ENCODE measurements around the gene FAM53A.

FAM53A gene

DNA sequence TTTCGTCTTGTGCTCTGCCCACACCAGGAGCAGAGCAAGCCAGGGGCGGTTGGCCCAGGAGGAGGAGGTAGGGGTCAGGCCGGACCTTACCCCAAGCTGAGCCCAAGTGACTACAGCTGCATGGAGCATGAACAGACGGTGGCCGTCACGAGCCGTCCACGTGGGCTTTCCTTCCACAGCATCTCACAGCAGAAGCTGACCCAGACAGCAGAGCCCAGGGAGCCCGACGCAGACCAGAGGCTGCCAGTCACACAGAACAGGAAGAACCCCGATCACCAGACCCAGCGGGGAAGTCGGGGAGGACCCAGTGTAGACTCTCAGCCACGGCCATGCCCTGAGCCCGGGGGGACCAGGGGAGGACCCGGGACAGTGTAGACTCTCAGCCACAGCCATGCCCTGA is 58.0 kb downstream of the FAM53A start:
- DNase-seq (ENCODE audit: insufficient read length, low spot score): no peak
- no peak for FAIRE-seq

DNA sequence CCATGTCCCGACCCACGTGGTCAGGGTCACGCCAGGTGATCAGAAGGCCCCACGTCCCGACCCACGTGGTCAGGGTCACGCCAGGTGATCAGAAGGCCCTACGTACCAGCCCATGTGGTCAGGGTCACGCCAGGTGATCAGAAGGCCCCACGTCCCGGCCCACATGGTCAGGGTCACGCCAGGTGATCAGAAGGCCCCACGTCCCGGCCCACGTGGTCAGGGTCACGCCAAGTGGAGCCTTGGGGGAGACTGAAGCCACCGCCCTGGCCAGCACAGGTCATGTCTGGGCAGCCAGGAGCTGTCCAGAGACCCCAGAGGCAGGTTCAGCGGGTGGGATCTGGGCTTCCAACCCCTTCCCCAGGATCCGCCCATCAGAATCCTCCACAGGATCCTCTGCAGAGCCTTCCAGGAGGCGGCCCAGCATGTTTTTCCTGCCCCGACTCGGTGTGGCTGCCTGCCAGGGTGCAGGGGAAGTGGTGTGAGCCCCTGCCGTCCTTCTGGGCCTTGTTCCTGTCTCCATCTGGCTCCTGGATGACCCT is 58.4 kb downstream of the FAM53A start:
- FAIRE-seq (no peak), DNase-seq (ENCODE audit: insufficient read length, low spot score) (no peak)

DNA sequence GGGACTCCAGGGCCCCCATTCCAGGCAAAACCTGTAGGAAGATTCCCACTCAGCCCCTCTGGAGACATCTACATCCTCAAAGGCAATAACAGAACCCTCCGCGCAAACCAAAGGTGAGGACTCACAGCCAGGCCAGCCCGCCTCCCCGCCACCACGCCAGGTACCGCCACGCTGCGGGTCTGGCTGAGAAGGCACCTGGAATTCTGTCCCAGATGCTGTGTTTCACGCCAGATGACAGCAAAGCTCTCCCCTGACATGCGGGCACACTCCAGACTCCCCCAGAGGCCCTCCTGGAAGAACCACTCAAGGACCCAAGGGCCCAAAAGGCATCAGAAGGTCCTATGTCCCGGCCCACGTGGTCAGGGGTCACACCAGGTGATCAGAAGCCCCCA is 59.6 kb downstream of the FAM53A start:
- no peak for FAIRE-seq
- DNase-seq (ENCODE audit: insufficient read length, low spot score): no peak

DNA sequence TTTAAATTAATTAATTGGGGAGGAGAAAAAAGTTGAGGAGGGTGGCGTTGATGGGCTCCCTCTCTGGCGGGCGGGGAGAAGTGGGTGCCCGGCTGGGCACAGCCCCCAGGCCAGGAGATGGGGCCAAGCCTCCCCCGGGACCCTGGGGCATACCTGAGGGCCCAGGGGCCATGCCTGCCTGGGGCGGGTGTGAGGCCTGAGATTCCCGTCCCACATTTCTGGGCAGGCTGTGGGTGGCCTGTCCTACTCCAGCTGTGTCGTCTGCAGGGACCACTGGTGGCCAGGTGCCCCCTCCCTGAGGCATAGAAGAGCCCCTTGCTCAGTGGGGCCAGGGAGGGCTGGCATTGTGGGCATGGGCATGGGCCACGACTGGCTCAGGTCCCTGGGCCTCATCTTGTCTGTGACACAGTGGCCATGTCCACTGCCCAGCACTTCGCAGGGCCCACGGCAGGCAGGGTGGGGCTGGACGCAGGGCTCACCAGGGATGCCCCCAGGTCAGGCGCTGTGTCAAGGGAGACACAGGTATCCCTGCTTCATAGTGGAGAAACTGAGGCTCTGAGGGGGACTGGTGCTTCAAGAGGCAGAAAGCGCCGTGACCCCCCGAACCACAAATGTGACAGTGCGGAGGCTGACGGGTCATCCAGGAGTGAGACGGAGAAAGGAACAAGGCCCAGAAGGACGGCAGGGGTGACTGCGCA is 60.1 kb downstream of the FAM53A start:
- no peak for DNase-seq (ENCODE audit: insufficient read length, low spot score)
- no peak for FAIRE-seq

DNA sequence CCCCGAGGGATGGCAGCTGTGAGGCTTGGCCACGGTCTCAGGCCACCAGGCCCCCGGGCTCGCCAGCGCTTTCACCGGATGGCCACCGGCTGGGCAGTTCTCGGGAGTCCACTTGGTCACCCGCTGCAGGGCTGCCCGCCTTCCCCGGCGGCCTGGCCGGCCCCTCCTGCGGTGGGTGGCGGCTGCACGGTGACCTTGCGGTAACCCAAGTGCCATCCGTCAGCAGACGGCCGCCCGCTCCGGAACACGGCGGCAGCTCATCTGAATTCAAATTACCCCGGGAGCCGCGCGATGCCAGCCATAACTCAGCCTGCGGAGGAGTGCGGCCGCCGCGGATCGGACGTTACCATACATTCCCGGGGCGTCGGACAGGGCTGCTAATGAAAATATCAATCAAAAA is 60.7 kb downstream of the FAM53A start:
- FAIRE-seq (no peak), DNase-seq (ENCODE audit: insufficient read length, low spot score) (no peak)

DNA sequence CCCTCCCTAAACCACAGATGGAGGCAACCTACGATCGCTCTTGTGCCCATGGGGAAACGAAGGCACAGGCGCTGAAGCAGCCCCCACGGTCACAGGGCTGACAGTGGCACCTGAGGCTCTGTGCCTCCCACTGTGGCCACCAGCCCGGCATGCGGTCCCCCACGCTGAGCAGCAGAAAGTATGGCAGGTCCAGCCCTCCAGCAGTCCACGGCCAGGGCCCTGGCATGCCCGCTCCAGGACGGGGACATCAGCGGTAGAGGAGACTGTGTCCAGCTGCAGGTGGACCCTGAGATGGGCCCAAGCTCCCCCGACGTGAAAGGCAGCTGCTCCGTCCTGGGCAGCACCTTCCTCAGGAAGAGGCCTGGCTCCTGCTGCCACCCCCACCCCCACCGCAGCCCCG is 61.2 kb downstream of the FAM53A start:
- no peak for DNase-seq (ENCODE audit: insufficient read length, low spot score)
- FAIRE-seq: no peak

DNA sequence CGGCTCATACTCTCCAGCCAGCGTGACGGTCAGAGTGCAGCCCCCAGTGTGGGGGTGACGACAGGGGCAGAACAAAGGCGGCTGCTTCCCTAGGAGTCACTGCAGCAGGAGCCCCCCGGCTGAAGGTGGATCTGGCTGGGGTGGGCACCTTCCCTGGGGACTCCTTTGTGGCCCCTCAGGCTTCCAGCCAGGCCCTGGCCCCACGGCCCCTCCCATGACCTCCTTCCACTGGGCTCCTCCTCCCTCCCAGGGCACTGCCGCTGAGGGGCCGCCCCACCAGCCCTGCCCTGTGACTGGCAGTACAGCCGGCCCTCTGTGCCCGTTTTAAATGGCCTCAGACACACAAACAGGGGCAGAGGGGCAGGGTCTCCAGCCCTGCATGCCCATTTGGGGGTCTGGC is 61.9 kb downstream of the FAM53A start:
- FAIRE-seq: no peak

DNA sequence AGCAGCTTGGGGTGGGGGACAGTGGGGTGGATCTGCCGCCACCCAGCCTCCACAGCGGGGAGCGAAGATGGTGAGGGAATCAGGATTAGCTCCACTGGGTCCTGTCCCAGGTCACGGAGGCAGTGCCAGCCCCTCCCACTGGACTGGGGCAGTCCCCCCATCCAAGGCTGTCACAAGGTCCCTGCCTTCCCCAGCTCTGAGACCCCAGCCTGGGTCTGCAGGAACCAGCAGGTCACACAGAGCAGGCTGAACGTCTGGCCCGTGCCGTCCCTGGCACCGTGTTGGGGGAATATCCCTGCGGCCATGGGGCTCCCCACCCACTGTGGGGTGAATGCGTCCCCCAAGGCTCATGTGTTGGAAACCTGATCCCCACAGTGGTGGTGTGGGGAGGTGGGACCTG is 62.6 kb downstream of the FAM53A start:
- no peak for DNase-seq (ENCODE audit: insufficient read length, low spot score)

More for the DNA sequence above, 61.9 kb downstream of the FAM53A start:
- DNase-seq (ENCODE audit: insufficient read length, low spot score): no peak

DNA sequence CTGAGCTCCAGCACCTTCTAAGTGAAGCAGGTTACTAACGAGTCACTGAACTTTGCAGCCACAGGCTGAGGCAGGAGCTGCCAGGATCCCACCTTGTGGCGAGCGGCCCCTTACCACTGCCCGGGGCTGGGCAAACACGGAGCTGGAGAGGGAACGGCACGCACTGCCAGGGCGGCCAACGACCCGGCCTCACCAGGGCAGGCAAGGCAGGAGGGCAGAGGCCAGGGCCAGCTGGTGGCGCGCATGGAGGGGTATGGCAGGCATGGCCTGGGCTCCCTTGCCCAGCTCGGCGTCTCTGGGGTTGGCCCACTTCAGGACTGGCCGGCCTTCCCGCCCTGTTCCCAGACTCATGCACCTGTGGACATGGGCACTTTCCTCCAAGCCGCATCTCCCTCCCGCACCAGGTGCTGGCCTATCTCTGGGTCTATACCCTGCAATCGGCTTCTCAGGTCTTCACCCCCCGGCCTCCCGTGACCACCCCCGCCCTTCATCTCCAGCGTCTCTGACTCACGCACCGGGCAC is 64.9 kb downstream of the FAM53A start:
- no peak for DNase-seq (ENCODE audit: insufficient read length, low spot score)
- FAIRE-seq: no peak

More for the DNA sequence above, 62.6 kb downstream of the FAM53A start:
- FAIRE-seq: no peak

DNA sequence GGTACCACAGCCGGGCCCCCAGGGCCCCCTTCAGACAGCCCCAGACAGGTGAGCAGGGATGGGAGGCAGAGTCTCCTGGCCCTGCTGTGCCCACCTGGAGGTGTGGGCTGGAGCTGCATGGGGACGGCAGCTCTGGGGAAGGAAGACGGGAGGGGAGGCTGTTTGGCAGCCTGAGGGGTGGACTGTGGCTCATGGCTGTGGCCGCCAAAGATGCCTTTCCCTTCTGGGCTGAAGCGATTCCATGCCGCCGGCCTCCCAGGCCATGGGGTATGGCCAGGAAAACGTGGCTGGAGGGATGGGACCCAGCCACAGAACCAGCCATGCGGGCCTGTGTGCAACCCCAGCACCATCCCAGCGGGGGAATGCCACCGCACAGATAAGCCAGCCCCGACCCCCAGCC is 65.7 kb downstream of the FAM53A start:
- FAIRE-seq (no peak), DNase-seq (ENCODE audit: insufficient read length, low spot score) (no peak)

DNA sequence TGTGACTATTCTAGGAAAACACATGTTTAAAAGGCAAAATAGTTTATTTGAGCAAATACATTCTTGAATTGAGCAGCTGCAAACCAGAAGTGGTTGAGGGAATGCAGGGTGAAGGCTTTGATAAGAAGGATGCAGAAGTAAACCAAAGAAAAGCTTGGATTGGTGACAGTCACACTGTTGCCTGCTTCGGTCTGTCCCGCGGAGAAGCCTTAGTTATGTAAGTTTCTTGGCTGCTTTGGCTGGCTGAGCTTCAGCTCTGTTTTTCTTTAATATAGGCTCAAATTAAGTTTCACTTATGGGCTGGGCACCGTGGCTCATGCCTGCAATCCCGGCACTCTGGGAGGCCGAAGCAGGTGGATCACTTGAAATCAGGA is 67.6 kb downstream of the FAM53A start:
- FAIRE-seq (no peak), DNase-seq (ENCODE audit: insufficient read length, low spot score) (no peak)

DNA sequence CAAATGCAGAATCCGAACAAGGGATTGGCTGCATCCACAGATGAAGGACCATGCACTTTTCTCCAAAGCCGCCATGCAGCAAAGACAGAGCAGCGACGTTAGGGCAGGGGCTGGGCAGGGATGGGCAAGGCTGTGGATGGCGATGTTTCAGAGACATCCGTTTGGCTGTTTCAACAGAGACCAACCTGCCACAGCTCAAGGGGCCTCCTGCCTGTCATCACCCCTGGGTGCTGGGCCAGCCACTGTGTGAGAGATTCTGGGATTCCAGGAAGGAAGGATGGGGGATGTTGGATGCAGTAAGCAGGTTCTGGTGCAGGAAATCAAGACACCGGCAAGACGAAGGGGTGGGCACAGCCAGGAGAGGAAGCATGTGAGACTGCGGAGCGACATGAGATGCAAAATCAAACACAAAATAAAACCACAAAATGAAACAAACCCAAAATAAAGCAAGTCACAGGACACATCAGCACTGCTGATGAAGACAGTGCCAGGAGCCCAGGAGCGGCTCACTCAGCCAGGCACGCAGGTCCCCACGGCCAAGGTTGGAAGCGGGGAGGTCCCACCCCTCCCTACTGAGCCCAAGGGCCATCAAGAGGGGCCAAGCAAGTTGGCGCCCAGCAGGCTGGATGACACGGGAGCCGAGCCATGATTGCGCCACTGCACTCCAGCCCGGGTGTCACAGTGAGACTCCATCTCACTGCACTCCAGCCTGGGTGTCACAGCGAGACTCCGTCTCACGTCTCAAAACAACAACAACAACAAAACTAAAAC is 68.1 kb downstream of the FAM53A start:
- no peak for DNase-seq (ENCODE audit: insufficient read length, low spot score)
- no peak for FAIRE-seq

DNA sequence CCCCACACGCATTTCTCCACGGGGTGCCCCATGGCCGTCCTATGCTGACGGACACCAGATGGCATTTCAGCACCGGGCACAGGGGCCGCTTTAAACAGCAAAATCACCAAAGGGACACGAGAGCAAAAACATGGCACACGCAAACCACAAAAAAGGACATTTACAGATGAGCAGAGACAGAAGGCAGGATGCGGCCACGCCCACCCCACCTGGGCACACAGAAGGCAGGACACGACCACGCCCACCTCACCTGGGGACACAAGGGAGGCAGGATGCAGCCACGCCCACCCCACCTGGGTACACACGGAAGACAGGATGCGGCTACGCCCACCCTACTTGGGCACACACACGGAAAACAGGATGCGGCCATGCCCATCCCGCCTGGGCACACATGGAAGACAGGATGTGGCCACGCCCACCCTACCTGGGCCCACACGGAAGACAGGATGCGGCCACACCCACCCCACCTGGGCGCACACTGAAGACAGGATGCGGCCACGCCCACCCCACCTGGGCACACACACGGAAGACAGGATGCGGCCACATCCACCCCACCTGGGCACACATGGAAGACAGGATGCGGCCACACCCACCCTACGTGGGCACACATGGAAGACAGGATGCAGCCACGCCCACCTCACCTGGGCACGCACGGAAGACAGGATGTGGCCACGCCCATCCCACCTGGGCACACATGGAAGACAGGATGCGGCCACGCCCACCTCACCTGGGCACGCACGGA is 69.1 kb downstream of the FAM53A start:
- FAIRE-seq (peak; percentile 59), DNase-seq (ENCODE audit: insufficient read length, low spot score) (no peak)

DNA sequence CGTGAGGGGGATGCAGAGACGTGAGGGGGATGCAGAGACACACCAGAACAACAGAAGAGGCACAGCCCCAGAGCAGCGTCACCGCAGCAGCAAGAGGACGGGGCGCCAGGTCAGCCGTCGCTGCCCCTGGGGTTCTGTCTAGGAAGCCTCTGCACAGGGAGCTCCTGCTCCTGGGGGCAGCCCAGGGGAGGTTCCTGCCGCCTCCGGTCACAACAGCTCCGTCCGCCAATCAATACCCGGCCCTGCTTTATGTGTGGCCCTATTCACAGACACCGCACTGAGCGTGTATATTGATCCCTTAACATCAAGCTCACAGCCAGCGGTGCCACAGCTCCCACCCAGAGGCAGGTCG is 69.6 kb downstream of the FAM53A start:
- DNase-seq (ENCODE audit: insufficient read length, low spot score) (no peak), FAIRE-seq (no peak)

DNA sequence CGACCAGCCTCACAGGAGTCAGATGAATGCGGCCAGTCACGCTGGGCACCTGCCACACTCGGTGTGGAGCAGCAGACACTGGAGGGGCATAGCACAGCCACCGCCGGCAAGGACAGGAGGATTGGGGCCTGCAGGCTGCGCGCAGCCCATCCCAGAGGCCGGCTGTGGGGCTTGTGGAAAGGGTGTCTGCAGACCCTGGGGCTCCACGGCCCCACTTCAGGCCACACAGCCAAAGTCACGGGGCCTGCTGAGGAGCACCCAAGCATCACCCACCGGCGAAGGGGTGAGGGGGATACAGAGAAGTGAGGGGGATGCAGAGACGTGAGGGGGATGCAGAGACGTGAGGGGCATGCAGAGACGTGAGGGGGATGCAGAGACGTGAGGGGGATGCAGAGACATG is 70.1 kb downstream of the FAM53A start:
- DNase-seq (ENCODE audit: insufficient read length, low spot score) (no peak), FAIRE-seq (no peak)

DNA sequence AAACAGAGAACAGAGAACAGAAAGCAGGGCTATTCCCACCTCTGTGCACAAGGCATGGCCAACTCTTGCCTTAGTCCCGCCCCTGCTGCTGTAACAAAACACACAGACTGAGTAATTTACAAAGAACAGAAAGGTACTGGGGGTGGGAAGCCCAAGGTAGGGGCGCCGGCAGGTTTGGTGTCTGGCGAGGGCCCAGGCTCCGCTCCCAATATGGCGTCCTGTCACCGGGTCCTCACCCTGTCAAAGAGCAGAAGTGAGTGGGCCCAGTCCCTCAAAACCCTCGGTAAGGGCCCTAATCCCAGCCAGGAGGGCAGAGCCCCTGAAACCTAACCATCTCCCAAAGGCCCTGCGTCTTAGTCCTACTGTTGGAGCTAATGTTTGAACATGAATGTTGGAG is 71.0 kb downstream of the FAM53A start:
- DNase-seq (ENCODE audit: insufficient read length, low spot score): no peak
- FAIRE-seq: no peak

DNA sequence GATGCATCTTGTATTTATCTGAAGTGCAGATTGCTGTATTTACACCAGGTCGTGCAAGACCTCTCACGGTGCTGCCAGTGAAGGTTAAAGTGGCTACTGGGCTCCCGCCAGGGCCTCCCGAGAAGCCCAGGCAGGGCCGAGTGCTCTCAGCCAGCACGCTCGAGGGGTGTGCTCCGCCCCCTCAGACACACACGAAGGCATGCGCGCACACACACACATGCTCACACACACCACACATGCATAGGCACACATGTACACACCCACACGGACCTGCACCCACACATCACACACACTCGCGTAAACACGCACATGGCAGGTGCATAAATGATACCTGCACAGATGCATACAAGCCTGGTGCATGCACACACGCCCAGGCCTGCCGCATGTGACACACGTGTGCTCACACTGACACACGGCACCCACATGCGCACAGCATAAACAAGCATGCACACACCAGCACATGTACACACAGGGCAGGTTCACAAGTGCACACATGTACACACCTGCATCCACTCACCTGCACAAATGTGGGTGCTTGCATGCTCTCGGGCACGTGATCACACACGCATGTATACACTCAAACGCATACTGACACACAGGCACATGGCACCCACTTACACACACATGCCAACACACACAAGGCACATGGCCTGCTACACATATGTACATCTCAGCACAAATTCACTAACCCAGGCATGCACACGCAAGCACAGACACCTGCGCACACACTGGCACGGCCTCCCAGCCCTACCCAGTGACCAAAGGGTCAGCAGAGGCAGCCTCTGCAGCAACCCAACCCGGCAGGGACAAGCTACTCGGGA is 71.6 kb downstream of the FAM53A start:
- FAIRE-seq (peak; percentile 94), DNase-seq (ENCODE audit: insufficient read length, low spot score) (no peak)

DNA sequence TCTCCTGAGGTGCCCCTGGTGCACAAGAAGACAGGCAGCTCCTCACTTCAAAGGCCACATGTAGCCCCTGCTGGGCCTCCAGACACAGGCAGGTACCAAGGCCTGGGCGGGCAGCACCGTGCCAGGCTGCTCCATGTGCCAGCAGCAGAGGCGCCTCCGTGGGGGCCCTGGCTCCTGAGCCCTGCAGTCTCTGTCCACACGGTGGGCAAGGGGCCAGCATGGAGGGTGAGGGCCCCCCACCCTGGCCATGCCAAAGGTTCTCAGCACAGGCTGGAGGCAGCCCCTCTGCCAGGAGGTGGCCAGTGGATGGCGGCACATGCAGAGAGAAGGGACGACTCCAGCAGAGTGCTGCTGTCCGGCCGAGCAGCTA is 72.6 kb downstream of the FAM53A start:
- FAIRE-seq (no peak), DNase-seq (ENCODE audit: insufficient read length, low spot score) (no peak)

DNA sequence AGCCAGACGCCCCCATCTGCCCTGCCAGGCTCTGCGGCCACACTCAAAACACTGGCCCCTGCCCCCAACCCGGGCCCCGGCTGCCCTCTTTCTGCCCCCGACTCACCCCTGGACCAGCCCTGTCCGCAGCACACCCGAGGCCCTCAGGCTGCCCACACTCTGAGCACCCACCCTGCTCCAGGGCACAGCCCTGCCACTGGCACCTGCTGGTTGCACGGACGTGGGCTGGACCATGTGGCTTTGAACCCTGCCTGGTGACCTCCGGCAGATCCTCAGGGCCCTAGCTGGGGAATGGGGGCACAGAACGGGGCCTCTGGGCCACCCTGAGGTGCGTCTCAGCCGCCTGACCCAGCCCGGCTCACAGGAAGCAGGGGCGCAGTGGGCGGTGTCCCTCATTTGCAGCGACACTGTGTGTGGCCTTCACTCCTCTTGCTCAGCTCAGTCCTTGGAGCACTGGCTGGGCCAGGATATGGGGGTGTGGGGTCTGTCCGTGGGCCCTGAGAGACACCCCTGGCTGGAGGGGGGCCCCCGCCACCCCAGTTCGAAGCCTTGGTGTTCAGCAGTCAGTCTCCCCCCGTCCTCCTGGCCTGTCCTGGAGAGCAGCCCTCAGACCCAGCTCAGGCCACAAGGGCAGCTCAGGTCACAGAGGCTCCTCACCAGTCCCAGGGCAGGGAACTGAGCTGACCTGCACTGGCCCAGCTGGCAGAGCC is 73.2 kb downstream of the FAM53A start:
- DNase-seq (ENCODE audit: insufficient read length, low spot score): no peak
- no peak for FAIRE-seq
